Activated T-helper 2 cell treated with anti-CD3 and anti-CD28 coated beads, Interferon-gamma antibody, Interleukin-2, Interleukin-4, amounts not matched to agents 10 μg/mL and 5 μg/mL and 100 μg/mL, durations not matched to agents 14 hours and 24 hours and 36 hours (primary cell): ENCODE results near the gene BZW1. TPM values are rescaled to one million over a fixed set of nuclear protein-coding genes. Genes with fewer than 3 reads are reported as not detected.

Source experiments
- DNase-seq: peaks from one replicate; pipeline ENCODE4 v3.0.0; 2021; ENCODE audit warnings: low spot score
- H3K27ac Mint-ChIP-seq: one replicate; pipeline ENCODE4 v1.8.0; 2021; ENCODE audit warnings: mixed read lengths
- H3K27me3 Mint-ChIP-seq: one replicate; pipeline ENCODE4 v1.8.0; 2021; ENCODE audit warnings: low read depth, mixed read lengths
- H3K36me3 Mint-ChIP-seq: one replicate; pipeline ENCODE4 v1.8.0; 2021; ENCODE audit warnings: low read depth, mixed read lengths
- H3K4me1 Mint-ChIP-seq: one replicate; pipeline ENCODE4 v1.8.0; 2021; ENCODE audit warnings: low read depth, mixed read lengths
- H3K4me3 Mint-ChIP-seq: one replicate; pipeline ENCODE4 v1.8.0; 2021; ENCODE audit warnings: low read depth, mild to moderate bottlenecking, moderate library complexity, mixed read lengths
- H3K9me3 Mint-ChIP-seq: one replicate; pipeline ENCODE4 v1.8.0; 2021; ENCODE audit warnings: mixed read lengths
- intact Hi-C: fragments of 100-400 bp; cut with micrococcal nuclease; formaldehyde crosslinking; loops from one replicate; pipeline ENCODE4 v1.15.1; 2023
- total RNA-seq: library from RNA; stranded (reverse); gene quantifications from 2 replicates; pipeline ENCODE4 v1.2.3, GENCODE V29; 2022

Gene BZW1
- total RNA-seq = 548 and 571 TPM in 2 replicates

DNA sequence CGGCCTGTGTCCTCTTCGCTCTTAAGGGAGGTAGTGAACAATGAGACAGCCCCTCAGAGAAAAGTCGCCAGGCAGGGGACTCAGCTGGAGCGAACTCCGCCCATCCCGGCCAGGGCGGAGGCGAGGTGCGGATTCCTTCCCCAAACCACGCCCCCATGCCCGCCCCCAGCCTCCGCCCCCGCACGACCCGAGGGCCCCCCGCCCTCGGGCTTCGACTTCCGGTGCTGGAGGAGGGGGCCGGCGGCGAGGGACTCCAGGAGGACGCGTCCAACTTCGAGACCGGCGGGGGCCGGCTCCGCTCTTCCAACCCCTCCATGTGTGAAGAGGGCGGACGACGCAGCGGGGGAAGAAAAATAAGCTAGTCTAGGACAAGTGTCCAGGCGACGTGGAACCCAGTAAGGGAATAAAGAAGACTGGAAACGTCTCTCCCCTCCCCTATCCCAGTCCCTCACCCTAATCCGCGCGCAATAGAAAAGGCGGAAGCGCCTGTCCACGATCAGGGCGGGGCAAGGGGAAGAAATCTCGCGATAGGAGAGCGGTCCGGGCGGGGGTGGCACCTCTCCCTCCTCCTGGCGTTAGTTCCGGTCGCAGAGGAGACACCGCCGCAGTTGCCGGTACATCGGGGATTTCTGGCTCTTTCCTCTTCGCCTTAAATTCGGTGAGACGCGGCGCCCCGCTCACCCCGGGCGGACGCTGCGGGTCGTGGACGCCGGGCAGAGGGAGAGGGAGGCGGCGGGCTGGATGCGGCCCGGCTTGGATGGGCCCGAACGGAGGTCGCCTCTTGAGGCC is at the start of gene BZW1:
Gene BZW1, plus strand, starts transcription at position 578 of the 789 bp plus-strand sequence. CDS start 1,308 bp downstream, outside the sequence.
- H3K4me3 Mint-ChIP-seq = peak within 1 kb of the TSS; percentile 97
- H3K4me1 Mint-ChIP-seq = peaks cover 40% of the 10 kb centered on the region
- H3K9me3 Mint-ChIP-seq = no peaks in the 10 kb centered on the region
- H3K27me3 Mint-ChIP-seq = no peaks in the 10 kb centered on the region
- intact Hi-C loops = loop anchor here (1.0 to 5.0 kb wide), 8 partner anchors 25 to 854 kb away; partner anchors contain the start of genes CFLAR, HYCC2, MAIP1 and NIF3L1
- H3K36me3 Mint-ChIP-seq = peaks cover 45% of the 10 kb centered on the region
- peak; percentile 94 for DNase-seq
- H3K27ac Mint-ChIP-seq = peak within 1 kb of the TSS; percentile 96

DNA sequence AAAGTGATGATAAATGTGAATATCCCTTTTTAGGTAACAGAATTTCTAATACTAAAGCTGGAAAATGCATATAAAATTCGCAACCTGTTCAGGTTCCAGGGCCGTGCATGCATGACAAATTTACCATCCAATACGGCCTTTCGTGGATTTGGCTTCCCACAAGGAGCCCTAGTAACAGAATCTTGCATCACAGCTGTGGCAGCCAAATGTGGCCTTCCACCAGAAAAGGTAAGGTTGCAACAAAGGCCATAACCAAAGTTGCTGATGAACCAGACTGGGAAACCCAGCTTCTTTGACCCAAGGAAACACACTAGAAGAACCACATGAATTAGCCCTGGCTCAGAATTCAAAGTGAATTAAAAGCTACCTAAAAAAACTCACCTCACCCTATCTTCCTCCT is 49.6 kb upstream of the BZW1 start:
- peaks cover 3% of the 10 kb centered on the region for H3K27me3 Mint-ChIP-seq
- intact Hi-C loops = loop anchor here (5.0 kb wide), 1 partner anchor 35 kb away; no protein-coding TSS in a partner anchor
- H3K9me3 Mint-ChIP-seq = no peaks in the 10 kb centered on the region

DNA sequence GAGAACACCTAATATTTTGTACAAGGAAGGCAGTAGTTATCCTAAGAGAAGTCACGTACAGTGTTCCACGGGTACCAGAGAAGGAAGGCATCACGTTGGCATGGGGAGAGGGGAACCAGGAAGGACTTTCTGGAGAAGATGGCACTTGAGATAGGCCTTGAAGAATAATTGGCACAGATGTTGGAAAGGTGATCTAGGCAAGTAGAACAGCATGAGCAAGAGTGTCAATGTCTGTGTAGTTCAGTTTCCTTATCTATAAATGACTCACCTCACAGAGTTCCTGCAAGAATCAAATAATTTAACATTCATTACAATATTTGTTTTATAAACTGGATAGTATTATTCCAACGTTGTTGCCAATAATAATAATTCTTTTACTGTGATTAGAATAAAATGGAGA is 48.3 kb upstream of the BZW1 start:
- no peak overlapping the region for H3K4me3 Mint-ChIP-seq

More for the DNA sequence above, 49.6 kb upstream of the BZW1 start:
- DNase-seq = no peak
- peaks cover 33% of the 10 kb centered on the region for H3K4me1 Mint-ChIP-seq
- no peak overlapping the region for H3K4me3 Mint-ChIP-seq
- no peak overlapping the region for H3K27ac Mint-ChIP-seq
- no peaks in the 10 kb centered on the region for H3K36me3 Mint-ChIP-seq

GRCh38 chr2:200765139-200765951 is 46.4 kb upstream of the BZW1 start:
- H3K9me3 Mint-ChIP-seq = no peaks in the 10 kb centered on the region

More for the DNA sequence above, 48.3 kb upstream of the BZW1 start:
- no peak for DNase-seq
- no peak overlapping the region for H3K27ac Mint-ChIP-seq
- intact Hi-C loops = loop anchor here (5.0 kb wide), 1 partner anchor 36 kb away; no protein-coding TSS in a partner anchor
- H3K27me3 Mint-ChIP-seq = peaks cover 3% of the 10 kb centered on the region
- no peaks in the 10 kb centered on the region for H3K9me3 Mint-ChIP-seq
- H3K4me1 Mint-ChIP-seq = peaks cover 35% of the 10 kb centered on the region
- no peaks in the 10 kb centered on the region for H3K36me3 Mint-ChIP-seq

DNA sequence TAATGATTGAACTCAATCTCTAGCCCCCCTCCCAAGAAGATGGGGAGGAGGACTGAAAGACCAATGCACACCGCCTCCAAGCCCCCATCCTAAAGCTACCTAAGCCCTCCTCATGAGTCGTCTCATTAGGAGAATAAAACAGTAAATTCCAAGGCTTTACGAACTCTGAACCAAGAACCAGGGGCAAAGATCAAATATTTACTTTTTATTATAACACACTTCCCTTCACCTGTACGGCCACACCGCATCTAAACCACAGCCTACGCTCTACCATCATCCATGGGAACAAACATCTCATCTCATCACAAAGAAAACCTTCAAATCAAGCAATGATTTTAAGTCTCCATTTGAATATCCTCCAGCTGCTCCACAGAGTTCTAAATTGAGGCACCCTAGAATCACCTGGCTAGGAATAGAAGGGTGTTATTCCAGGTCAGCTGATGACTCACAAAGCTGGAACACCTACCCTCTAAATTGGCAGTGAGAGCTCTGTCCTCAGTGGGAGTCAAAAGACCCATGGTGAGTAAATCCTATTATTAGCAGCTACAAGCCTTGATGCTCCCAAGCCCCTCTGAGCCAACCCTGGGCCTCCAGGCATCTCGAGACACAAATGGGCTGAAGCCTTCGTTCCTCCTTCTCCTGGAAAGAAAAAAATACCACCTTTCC is 45.6 kb upstream of the BZW1 start:
- peak overlapping the region; percentile 90 for H3K27ac Mint-ChIP-seq
- intact Hi-C loops = loop anchor here (1.0 to 2.0 kb wide), 6 partner anchors 35 to 123 kb away; partner anchors contain the start of genes BZW1, CLK1, NIF3L1 and PPIL3
- H3K4me1 Mint-ChIP-seq = peaks cover 35% of the 10 kb centered on the region
- no peak for DNase-seq
- H3K36me3 Mint-ChIP-seq = no peaks in the 10 kb centered on the region
- H3K4me3 Mint-ChIP-seq = no peak overlapping the region
- no peaks in the 10 kb centered on the region for H3K27me3 Mint-ChIP-seq
- H3K9me3 Mint-ChIP-seq = no peaks in the 10 kb centered on the region

More at GRCh38 chr2:200765139-200765951, 46.4 kb upstream of the BZW1 start:
- DNase-seq = peak; percentile 21
- Mint-ChIP-seq H3K36me3 (no peaks in the 10 kb centered on the region), H3K27ac (peak overlapping the region; percentile 90), H3K27me3 (no peaks in the 10 kb centered on the region), H3K4me1 (peaks cover 35% of the 10 kb centered on the region), H3K4me3 (peak overlapping the region; percentile 41)
- intact Hi-C loops = loop anchor here (1.0 to 2.0 kb wide), 6 partner anchors 35 to 124 kb away; partner anchors contain the start of genes BZW1, CLK1, NIF3L1 and PPIL3

DNA sequence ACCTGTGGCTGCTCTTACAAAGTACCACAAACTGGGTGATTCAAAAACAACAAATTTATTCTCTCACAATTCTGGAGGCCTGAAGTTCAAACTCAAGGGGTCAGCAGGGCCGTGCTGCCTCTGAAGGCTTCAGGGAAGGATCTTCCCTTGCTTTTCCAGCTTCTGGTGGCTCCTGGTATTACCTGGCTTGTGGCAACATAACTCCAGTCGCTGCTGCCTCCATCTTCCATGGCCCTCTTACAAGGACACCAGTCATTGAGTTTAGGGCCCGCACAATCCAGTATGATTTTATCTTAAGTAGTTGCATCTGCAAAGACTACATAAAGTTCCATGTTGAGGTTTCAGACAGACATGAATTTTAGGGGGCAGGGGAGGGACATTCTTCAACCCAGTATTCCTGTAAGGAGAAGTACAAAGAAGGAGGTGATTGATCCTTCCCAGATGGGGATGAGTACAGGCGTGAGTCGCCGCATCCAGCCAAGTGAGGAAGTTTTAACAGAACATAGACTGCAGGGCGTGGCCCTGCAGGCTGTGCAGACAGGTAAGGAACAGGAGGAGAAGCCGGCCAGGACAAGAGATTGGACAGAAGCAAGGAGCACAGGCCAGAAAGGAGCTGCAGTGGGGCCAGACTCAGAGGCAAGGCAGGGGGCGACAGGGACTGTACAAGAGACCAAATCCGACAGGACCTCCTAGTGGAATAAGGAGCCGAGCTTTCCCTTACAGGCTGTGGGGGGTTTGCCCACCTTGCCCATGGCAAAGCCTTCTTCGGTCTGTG is 44.4 kb upstream of the BZW1 start:
- intact Hi-C loops = no loop called here
- Mint-ChIP-seq H3K27me3 (no peaks in the 10 kb centered on the region), H3K27ac (peak overlapping the region; percentile 15), H3K36me3 (peaks cover 3% of the 10 kb centered on the region), H3K4me1 (peaks cover 35% of the 10 kb centered on the region), H3K4me3 (no peak overlapping the region), H3K9me3 (peaks cover under 1% of the 10 kb centered on the region)
- DNase-seq = no peak

GRCh38 chr2:200770847-200771246 is 40.9 kb upstream of the BZW1 start:
- Mint-ChIP-seq H3K4me3 (no peak overlapping the region), H3K36me3 (peaks cover 3% of the 10 kb centered on the region), H3K27me3 (no peaks in the 10 kb centered on the region), H3K9me3 (peaks cover 20% of the 10 kb centered on the region), H3K27ac (no peak overlapping the region), H3K4me1 (peaks cover 11% of the 10 kb centered on the region)
- no peak for DNase-seq
- intact Hi-C loops = no loop called here

DNA sequence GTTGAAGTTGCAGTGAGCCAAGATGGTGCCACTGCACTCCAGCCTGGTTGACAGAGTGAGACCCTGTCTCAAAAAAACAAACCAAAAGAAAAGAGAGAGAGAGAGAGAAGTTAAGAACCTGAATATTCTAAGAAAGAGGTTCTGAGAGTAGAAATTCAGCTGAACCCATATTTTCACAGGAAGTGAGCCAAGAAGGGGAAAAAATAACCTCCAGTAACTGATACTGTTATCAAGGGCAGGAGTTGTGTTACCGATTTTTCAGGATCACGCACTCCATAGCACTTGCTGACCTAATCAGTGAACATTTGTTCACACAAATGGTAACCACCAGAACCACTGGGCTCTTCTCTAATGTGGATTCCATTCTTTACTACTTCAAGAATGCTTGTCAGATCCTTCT is 39.1 kb upstream of the BZW1 start:
- Mint-ChIP-seq H3K4me3 (no peak overlapping the region), H3K4me1 (peaks cover 4% of the 10 kb centered on the region), H3K27ac (no peak overlapping the region), H3K27me3 (no peaks in the 10 kb centered on the region), H3K9me3 (peaks cover 20% of the 10 kb centered on the region), H3K36me3 (peaks cover 3% of the 10 kb centered on the region)
- intact Hi-C loops = no loop called here
- DNase-seq = no peak

GRCh38 chr2:200773083-200773482 is 38.6 kb upstream of the BZW1 start:
- Mint-ChIP-seq H3K4me3 (no peak overlapping the region), H3K27me3 (no peaks in the 10 kb centered on the region), H3K4me1 (peaks cover 4% of the 10 kb centered on the region), H3K27ac (no peak overlapping the region), H3K36me3 (peaks cover 3% of the 10 kb centered on the region), H3K9me3 (peaks cover 20% of the 10 kb centered on the region)
- intact Hi-C loops = no loop called here
- DNase-seq = no peak

- H3K4me1 Mint-ChIP-seq = peaks cover 4% of the 10 kb centered on the region
- H3K9me3 Mint-ChIP-seq = peaks cover 20% of the 10 kb centered on the region
- H3K27me3 Mint-ChIP-seq = no peaks in the 10 kb centered on the region
- intact Hi-C loops = no loop called here
- no peak overlapping the region for H3K4me3 Mint-ChIP-seq
- H3K27ac Mint-ChIP-seq = no peak overlapping the region
- peaks cover 3% of the 10 kb centered on the region for H3K36me3 Mint-ChIP-seq
- no peak for DNase-seq
Measured at GRCh38 chr2:200774920-200775319, 36.8 kb upstream of the BZW1 start.

DNA sequence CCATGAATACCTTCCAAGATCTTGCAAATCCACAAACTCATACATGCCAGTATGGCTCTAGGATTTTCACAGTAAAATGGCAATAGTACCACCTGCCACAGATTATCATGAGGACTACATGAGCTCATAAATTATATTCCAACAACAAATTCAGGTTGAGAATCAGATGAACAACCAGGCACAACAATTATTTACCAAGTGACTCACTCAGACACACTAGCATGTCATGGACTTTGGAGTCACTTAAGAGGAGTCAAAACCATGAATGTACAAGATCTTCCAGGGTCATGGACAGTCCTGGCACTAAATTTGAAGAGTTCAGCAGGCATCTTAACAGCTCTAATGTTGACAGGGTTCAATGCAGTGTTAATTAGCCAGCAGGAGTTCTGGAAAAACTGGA is 34.4 kb upstream of the BZW1 start:
- intact Hi-C loops = no loop called here
- H3K4me3 Mint-ChIP-seq = no peak overlapping the region
- H3K27ac Mint-ChIP-seq = no peak overlapping the region
- peaks cover 3% of the 10 kb centered on the region for H3K27me3 Mint-ChIP-seq
- peaks cover 20% of the 10 kb centered on the region for H3K9me3 Mint-ChIP-seq
- no peaks in the 10 kb centered on the region for H3K36me3 Mint-ChIP-seq
- H3K4me1 Mint-ChIP-seq = peaks cover 2% of the 10 kb centered on the region
- no peak for DNase-seq

GRCh38 chr2:200778038-200778437 is 33.7 kb upstream of the BZW1 start:
- Mint-ChIP-seq H3K36me3 (no peaks in the 10 kb centered on the region), H3K4me1 (peaks cover 2% of the 10 kb centered on the region), H3K27me3 (peaks cover 7% of the 10 kb centered on the region), H3K9me3 (peaks cover 13% of the 10 kb centered on the region), H3K4me3 (no peak overlapping the region), H3K27ac (no peak overlapping the region)
- no peak for DNase-seq
- intact Hi-C loops = no loop called here
